Mesangial cell (primary cell): ENCODE measurements around the gene GSTA3. TPM values are rescaled to one million over a fixed set of nuclear protein-coding genes. Genes with fewer than 3 reads are reported as not detected.

Source experiments
- total RNA-seq: library from RNA; depleted of rRNA; stranded (reverse); fragments of >200 nt; gene quantifications from 2 replicates; pipeline ENCODE4 v1.2.3, GENCODE V29; 2015

Gene GSTA3
- not detected in 2 replicates for total RNA-seq

GRCh38 chr6:52909531-52909930 lies at the start of gene GSTA3:
Gene GSTA3, minus strand, starts transcription at chr6:52909698. Its CDS starts 3,864 bp downstream, at chr6:52905834.

Other genes with a start within 250 kb of the GSTA3 start
- 18.5 and 24.8 TPM in 2 replicates for gene TMEM14A, start 238.6 kb downstream of the GSTA3 start, total RNA-seq
- gene GSTA2, start 146.2 kb downstream of the GSTA3 start, total RNA-seq: not detected in 2 replicates
- not detected in 2 replicates for gene GSTA1, start 105.9 kb downstream of the GSTA3 start, total RNA-seq
- gene GSTA5, start 68.9 kb downstream of the GSTA3 start, total RNA-seq: not detected in 2 replicates
- 13.4 and 29.3 TPM in 2 replicates for gene GSTA4, start 85.6 kb upstream of the GSTA3 start, total RNA-seq
- 5.9 and 8.2 TPM in 2 replicates for gene CILK1, start 152.1 kb upstream of the GSTA3 start, total RNA-seq
- 24.1 and 28.4 TPM in 2 replicates for gene FBXO9, start 155.7 kb upstream of the GSTA3 start, total RNA-seq
- gene GCM1, start 239.1 kb upstream of the GSTA3 start, total RNA-seq: not detected in 2 replicates